GM18498 (cell line): Measurements from ENCODE around the gene NMNAT2.

Experiments
- ATAC-seq: cut with Tn5 transposase; IDR thresholded peaks from one replicate; pipeline ENCODE4 v1.9.1; 2021; ENCODE audit warnings: mild to moderate bottlenecking, moderate library complexity; ENCODE audit not compliant: unreplicated experiment

NMNAT2 gene

GRCh38 chr1:183219616-183220009, 198.6 kb downstream of the NMNAT2 start:
- ATAC-seq, result no peak

GRCh38 chr1:183218971-183219615, 199.1 kb downstream of the NMNAT2 start:
- no peak for ATAC-seq

GRCh38 chr1:183218027-183218618, 200.1 kb downstream of the NMNAT2 start:
- ATAC-seq, result no peak

- ATAC-seq, result no peak
Measured at GRCh38 chr1:183215936-183216335, 202.2 kb downstream of the NMNAT2 start.

GRCh38 chr1:183215076-183215720, 203.0 kb downstream of the NMNAT2 start:
- no peak for ATAC-seq

- ATAC-seq, result no peak
Measured at GRCh38 chr1:183214021-183214970, 203.9 kb downstream of the NMNAT2 start.

GRCh38 chr1:183212870-183213269, 205.3 kb downstream of the NMNAT2 start:
- ATAC-seq, result no peak

- ATAC-seq, result no peak
Measured at GRCh38 chr1:183210681-183211080, 207.5 kb downstream of the NMNAT2 start.

- ATAC-seq, result no peak
Measured at GRCh38 chr1:183209533-183210158, 208.5 kb downstream of the NMNAT2 start.

- no peak for ATAC-seq
Measured at GRCh38 chr1:183206538-183207122, 211.6 kb downstream of the NMNAT2 start.

GRCh38 chr1:183205196-183205781, 212.9 kb downstream of the NMNAT2 start:
- no peak for ATAC-seq

GRCh38 chr1:183203094-183203493, 215.1 kb downstream of the NMNAT2 start:
- ATAC-seq, result no peak

- ATAC-seq, result no peak
Measured at GRCh38 chr1:183200451-183200850, 217.7 kb downstream of the NMNAT2 start.

GRCh38 chr1:183199304-183199703, 218.9 kb downstream of the NMNAT2 start:
- no peak for ATAC-seq

GRCh38 chr1:183198463-183198862, 219.7 kb downstream of the NMNAT2 start:
- ATAC-seq, result no peak
